HUDEP-2 (cell line): ENCODE measurements around the gene CAMKK2.
A peak's percentile ranks its signal among the peaks of the same experiment; 100 is the strongest.
"Not testable (repeated sequence)": the region's sequence is repeated elsewhere in the genome, so short reads cannot be mapped to it uniquely, and the experiment has no call there.

Source experiments
- DNase-seq, 76 experiments: peaks; one replicate each; lab custom pipeline; 2025; ENCODE audit not compliant: unreplicated experiment in 76 of 76; lab: John Stamatoyannopoulos, UW

CAMKK2 gene

GRCh38 chr12:121296618-121297434 lies at the start of gene CAMKK2:
Gene CAMKK2 (minus strand): TSS chr12:121296709. CDS start chr12:121274526, 22,183 bp downstream.
- peak in 72 of 76 experiments; percentile 21 to 85 (median 70) for DNase-seq

DNA sequence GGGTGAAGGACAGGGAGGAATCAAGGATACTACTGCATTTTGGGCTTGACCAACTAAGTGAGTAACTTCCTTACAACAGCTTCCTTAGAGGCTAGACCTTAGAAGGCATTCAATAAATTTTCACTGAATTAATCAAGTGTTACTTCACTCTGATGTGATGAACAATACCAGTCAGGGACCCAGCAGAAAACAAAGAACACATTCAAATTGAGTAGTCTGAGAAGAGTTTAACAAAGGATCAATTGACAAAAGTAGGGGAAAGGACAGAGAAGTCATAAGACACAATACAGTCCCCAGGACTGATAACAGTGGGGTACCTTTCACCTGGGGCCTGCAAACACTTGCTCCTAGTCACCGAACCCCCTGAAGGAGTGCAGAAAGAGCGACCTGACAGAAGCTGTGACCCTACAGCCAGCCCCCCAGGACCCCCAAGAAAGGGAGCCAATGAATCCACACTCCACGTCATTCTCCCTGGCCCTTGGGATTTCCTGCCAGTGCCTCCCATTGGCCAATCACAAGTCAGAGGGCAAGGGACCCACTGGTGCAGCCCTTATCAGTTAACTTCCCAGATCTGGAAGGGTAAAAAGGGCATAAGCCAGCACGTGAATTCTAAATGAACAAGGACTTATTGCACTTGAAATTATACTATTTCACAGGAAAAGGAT lies 48.8 kb upstream of the CAMKK2 start:
- DNase-seq, result no peak

DNA sequence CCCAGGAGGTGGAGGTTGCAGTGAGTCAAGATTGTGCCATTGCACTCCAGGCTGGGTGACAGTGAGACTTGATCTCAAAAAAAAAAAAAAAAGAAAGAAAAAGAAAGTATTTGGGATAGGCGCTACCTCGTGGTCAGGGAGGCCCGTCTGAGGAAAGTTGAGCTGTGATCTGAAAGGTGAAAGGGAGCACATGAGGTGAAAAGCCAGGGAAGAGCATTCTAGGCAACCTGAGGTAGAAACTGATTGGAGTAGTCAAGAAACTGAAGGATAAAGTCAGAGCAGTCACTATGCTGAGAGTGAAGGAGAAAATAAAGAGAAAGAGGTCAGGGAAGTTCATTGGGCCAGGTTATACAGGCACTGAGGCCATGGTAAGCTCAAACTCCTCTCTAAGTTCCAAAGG lies 48.0 kb upstream of the CAMKK2 start:
- DNase-seq, result no peak

DNA sequence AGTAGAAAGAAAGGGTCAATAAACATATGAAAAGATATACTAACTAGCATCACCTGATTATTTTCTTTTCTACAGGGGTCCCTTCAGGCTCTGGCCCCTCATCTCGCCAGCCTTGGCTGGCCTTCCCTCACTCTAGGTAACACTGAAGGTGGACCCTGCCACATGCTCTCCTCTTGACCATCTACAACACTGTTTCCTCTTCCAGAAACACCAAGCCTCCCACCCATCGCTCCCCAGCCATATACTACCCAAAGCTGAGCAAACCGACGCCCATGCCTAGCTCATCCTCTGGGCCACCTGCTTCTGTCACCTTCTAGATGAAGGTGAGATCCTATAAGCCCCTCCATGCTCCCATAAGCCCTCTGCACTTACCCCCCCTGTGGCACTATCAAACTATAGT lies 40.9 kb upstream of the CAMKK2 start:
- no peak for DNase-seq

DNA sequence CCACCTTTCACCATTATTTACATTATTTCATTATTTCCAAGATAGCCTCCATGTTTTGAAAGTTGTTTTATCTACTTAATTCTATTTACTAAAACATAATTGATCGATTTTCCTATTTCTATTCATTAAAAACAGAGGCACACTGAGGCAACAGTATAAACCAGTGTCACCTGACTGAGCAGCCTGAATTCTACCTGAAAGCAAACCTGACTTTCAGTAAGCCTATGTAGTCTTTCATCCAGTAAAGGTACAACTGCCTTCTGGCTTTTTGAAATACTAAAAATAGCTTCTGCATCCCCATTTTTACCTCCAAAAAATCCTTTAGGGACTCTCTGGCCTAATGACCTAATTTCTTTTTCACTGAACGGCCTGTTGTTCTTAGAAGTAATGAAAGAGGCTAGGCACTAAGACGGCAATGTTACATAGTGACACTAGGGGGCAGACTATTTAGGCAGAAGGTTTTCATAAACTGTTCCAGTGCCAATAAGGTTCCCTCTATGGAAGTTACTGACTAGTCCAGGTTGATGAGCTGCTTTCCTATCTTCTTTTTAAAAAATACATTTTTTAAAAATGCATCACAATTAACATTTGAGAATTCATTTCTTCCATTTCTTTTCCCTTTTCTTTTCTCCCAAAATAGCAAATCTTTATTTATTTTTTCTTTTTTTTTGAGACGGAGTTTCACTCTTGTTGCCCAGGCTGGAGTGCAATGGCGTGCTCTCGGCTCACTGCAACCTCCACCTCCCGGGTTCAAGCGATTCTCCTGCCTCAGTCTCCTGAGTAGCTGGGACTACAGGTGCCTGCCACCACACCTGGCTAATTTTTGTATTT lies 38.2 kb upstream of the CAMKK2 start:
- DNase-seq, result peak in 30 of 76 experiments; percentile 1 to 63 (median 40)

- no peak for DNase-seq
Measured at GRCh38 chr12:121333747-121334146, 37.2 kb upstream of the CAMKK2 start.

DNA sequence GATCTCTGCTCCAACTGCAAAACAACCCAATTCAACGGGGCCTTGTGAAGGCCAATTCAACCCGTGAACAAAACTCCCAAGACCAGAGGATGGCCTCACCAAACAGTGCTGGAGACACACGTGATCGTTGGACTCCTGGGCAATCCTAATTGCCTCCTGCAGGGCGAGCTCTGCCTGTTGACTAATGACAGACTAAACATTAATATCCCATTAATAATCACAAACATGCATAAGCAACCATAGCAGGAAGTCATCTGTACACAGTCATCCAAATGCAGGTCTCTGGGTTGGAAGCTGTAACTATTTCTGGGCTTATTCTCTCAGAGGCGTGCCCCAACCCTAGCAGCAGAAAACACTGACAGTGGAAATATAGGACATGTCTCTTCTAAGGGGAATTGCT lies 34.7 kb upstream of the CAMKK2 start:
- DNase-seq, result no peak

- no peak for DNase-seq
Measured at GRCh38 chr12:121330692-121331091, 34.2 kb upstream of the CAMKK2 start.

GRCh38 chr12:121330195-121330594 lies 33.7 kb upstream of the CAMKK2 start:
- DNase-seq, result no peak

DNA sequence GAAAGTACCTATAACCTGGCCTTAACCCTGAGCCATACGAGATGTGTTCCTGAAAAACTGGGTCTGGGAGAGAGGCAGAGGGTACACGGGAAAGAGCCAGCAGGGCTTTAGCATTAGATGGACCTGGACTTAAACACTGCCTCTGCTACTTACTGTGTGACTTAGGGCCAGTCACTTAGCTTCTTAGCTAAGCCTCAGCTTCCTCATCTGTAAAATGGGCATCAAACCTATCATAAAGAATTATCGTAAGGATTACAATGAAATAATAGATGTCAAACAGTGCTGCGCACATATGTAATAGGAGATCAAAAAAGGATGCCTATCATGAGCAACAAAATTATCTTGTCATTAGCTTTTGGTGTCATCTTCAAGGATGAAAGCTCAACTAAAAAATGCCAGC lies 32.1 kb upstream of the CAMKK2 start:
- no peak for DNase-seq

DNA sequence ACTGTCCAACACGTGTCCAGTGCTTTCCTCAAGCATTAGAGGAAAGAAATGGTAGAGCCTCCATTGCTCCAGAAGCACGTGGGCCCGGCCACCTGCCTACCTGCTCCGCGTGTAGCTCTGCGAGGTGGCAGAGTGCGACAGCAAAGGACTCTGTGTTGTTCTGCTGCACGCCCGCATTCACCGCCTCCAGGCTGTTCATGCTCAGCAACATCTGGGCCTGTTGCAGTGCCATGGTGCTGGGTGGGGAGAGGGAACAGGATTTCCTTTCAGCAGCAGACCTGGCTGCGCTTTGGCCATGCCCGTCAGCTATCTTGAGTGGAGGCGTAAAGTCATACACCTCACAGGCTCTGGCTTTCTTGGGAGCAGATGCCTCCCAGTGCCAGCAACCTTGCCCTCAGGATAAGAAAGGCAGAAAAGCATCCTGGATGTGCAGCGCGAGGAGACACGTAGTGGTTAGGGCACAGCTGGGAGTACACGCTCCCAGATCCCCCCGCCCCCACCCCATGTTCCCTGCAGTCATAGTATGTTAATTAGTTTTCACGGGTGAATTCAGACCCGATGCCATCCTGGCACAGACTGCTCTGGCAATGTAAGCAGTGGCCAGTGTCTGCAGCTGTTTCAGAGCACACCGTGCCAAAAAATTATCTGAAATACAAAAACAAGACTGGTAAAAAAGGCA lies 30.6 kb upstream of the CAMKK2 start:
- no peak for DNase-seq

GRCh38 chr12:121325922-121326396 lies 29.4 kb upstream of the CAMKK2 start:
- no peak for DNase-seq

DNA sequence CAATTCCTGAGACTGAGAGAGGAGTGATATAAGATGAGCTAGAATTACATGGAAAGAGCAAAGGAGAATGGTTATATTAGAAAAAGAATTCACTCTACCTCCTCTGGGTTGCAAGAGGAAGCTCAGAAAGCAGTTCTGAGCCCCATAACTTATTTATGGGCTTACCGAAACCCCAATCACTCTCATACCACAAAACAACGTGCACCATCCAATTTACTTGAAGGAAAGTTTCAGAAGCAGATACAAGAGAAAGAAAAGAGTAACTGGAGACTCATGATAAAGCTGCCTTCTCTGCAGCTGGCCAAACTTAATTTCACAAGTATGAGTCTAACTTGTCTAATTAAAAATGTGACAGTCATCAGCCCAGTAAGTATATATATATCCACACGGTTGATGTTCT lies 27.4 kb upstream of the CAMKK2 start:
- no peak for DNase-seq

GRCh38 chr12:121318121-121318520 lies 21.6 kb upstream of the CAMKK2 start:
- DNase-seq, result no peak

DNA sequence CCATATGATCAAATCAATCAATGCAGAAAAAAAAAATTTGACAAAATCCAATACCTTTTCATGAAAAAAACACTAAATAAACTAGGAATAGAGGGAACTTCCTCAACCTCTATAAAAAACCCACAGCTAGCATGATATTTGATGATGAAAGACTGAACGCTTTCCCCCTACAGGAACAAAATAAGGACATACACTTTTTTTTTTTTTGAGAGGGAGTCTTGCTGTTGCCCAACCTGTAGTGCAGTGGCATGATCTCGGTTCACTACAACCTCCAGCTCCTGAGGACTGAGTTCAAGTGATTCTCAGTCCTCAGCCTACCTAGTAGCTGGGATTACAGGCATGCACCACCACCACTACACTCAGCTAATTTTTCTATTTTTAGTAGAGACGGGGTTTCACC lies 17.9 kb upstream of the CAMKK2 start:
- DNase-seq, result no peak

DNA sequence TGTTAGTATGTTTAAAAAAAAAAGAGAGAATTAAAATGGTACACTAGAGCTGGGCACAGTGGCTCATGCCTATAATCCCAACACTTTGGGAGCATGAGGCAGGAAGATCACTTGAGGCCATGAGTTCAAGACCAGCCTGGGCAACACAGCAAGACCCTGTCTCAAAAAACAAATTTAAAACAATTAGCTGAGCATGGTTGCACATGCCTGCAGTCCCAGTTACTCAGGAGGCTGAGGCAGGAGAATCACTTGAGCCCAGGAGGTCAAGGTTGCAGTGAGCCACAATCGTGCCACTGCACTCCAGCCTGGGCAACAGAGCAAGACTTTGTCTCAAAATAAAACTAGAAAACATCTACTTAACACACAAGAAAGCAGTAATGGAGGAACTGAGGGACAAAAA lies 13.7 kb upstream of the CAMKK2 start:
- DNase-seq, result not testable (repeated sequence)

DNA sequence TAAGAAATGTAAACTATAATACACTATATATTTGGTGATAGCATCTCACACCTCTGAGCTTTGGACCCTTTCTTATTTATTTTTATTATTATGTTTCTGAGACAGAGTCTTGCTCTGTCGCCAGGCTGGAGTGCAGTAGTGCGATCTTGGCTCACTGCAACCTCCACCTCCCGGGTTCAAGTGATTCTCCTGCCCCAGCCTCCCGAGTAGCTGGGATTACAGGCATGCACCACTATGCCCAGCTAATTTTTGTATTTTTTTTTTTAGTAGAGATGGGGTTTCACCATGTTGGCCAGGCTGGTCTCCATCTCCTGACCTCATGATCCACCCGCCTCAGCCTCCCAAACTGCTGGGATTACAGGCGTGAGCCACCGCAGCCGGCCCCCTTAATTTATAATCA lies 10.9 kb upstream of the CAMKK2 start:
- not testable (repeated sequence) for DNase-seq

DNA sequence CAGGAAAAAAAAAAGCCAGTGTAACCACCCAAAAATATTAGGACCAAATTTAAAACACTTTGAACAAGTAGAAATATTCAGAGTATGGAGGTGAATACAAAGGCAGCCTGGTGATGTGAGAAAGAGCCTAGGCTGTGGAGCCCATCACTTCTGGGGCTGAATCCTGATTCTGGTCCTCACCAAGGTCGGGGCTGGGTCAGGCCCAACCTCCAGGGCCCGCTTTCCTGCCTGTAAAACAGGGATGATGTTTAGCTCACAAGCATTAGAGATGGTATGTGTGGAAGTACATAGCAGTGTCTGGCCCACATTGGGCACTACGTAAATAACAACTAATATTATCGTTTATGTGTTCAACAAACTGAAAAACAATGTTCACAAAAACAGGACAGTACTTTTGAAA lies 7.8 kb upstream of the CAMKK2 start:
- DNase-seq, result no peak

DNA sequence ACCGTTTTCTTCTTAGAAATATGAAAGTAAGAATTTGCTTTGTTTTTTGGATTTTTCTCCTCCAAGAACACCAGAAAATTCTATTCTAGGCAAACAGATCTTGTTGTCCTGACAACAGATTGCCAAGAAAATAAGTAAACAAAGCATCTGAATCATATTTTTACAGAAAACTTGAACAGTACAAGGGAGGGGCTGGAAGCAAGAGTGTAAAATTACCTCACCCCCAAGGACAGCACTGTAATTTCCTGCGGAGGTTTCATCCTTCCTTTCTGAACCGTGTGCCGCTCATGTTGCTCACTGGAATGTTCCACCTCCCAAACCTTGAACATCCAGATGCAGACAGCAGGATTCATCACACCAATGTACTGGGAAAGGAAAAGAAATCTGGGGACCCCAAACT lies 5.4 kb upstream of the CAMKK2 start:
- no peak for DNase-seq

DNA sequence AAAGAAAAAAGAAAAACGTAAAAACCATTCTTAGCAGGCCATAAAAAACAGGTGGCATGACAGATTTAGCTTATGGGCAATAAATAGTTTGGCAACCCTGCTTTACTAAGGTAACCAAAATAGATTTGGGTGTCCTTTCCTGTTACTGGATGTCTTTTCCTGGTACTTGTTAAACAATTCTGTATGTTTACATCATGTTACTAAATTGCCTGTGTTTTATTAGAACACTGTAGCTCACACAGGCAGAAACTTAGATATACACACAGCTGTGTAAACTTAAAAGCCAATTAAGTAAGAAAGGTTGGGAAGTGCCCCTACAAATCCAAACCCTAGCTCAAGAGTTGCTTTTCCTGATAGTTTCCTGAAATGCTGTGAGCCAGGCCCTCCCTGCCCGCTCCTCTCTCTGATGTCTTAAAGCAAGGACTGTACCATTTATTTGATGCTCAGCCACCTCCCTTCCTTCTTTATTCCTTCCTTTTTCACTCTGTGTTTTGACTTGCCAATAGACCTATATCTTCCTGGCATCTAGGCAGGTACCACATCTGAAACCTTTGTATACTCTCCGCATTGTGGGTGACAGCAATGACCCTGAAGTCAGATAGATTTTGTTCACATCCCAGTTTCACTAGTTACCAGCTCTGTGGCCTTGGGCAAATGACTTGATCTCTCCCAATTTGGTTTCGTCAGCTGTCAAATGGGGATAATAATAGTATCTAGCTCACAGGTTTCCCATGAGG lies 3.7 kb upstream of the CAMKK2 start:
- DNase-seq, result no peak
